ENCODE measurements around the gene NPLOC4.

NPLOC4 gene

DNA sequence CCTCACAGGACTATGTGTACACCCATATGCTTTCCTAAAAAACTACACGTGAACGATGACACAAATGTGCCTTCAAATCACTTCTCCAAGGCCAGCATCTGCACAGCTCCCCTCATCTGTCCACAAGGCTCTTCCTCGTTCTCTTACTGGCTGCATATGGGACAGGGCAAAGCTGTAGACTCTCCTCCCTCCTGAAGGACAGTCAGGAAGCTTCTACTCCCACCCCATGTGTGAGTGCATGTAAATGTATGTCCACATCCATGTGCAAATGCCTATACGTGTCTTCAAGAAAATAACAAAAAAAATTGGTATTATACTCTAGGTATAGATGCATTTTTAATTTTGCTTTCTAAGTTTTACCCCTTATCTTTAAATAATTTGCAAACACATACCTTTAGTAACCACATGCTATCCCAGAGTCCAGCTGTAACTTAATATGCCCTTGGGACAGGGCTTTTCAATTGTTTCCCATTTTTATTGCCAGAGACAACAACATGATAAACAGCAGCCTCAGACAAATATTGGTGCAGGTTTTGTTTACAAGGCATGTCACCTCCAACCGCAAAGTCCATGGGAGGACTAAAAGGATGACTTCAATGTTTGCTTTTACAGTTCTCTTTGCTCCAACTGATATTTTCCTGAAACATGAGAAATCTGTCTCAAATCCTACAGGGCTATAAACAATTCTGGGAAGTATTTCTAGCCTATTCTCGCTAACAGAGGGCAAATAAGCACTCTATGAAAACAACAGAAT lies 53.1 kb downstream of the NPLOC4 start (continued):
- TF ChIP-seq ZNF2 (tag by site-specific recombination; IDR thresholded peaks at IDR 0.05) = peak; percentile 73
- peak; percentile 79; the same call in 1 of the 2 replicates for TF ChIP-seq ZSCAN30 (tag by site-specific recombination; IDR thresholded peaks at IDR 0.05)
- TF ChIP-seq ZEB2 (tag by site-specific recombination; IDR thresholded peaks at IDR 0.05) = peak; percentile 89
- peak; percentile 80 for TF ChIP-seq ZNF341 (tag by site-specific recombination; IDR thresholded peaks at IDR 0.05; ENCODE audit: low read depth)
- peak; percentile 73; the same call in 1 of the 2 replicates for TF ChIP-seq ZNF596 (tag by site-specific recombination; IDR thresholded peaks at IDR 0.05)
- peak; percentile 97 for TF ChIP-seq KLF8 (tag by site-specific recombination; IDR thresholded peaks at IDR 0.05)
- TF ChIP-seq, protein P1, sequence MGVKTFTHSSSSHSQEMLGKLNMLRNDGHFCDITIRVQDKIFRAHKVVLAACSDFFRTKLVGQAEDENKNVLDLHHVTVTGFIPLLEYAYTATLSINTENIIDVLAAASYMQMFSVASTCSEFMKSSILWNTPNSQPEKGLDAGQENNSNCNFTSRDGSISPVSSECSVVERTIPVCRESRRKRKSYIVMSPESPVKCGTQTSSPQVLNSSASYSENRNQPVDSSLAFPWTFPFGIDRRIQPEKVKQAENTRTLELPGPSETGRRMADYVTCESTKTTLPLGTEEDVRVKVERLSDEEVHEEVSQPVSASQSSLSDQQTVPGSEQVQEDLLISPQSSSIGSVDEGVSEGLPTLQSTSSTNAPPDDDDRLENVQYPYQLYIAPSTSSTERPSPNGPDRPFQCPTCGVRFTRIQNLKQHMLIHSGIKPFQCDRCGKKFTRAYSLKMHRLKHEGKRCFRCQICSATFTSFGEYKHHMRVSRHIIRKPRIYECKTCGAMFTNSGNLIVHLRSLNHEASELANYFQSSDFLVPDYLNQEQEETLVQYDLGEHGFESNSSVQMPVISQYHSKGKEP (tag by site-specific recombination; IDR thresholded peaks at IDR 0.05) = peak; percentile 95
- peak; percentile 97 for TF ChIP-seq OVOL3 (tag by site-specific recombination; IDR thresholded peaks at IDR 0.05)
- TF ChIP-seq ZNF324 (tag by site-specific recombination; IDR thresholded peaks at IDR 0.05) = peak; percentile 55; the same call in 1 of the 2 replicates
- TF ChIP-seq ZNF558 (tag by site-specific recombination; IDR thresholded peaks at IDR 0.05) = no peak
- no peak for TF ChIP-seq ZNF266 (tag by site-specific recombination; IDR thresholded peaks at IDR 0.05; ENCODE audit: low read depth)
- peak; percentile 95 for TF ChIP-seq GFI1B (tag by site-specific recombination; IDR thresholded peaks at IDR 0.05)
- TF ChIP-seq MEIS1 (CRISPR knock-in tag; IDR thresholded peaks at IDR 0.05; ENCODE audit: borderline replicate concordance) = no peak
- TF ChIP-seq, protein P2, sequence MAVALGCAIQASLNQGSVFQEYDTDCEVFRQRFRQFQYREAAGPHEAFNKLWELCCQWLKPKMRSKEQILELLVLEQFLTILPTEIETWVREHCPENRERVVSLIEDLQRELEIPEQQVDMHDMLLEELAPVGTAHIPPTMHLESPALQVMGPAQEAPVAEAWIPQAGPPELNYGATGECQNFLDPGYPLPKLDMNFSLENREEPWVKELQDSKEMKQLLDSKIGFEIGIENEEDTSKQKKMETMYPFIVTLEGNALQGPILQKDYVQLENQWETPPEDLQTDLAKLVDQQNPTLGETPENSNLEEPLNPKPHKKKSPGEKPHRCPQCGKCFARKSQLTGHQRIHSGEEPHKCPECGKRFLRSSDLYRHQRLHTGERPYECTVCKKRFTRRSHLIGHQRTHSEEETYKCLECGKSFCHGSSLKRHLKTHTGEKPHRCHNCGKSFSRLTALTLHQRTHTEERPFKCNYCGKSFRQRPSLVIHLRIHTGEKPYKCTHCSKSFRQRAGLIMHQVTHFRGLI (tag by site-specific recombination; IDR thresholded peaks at IDR 0.05) = peak; percentile 76
- TF ChIP-seq INSM2 (tag by site-specific recombination; IDR thresholded peaks at IDR 0.05) = peak; percentile 97
- peak; percentile 88 for TF ChIP-seq ZNF561 (tag by site-specific recombination; IDR thresholded peaks at IDR 0.05; ENCODE audit: borderline replicate concordance)
- peak; percentile 76 for TF ChIP-seq HOXD13 (CRISPR knock-in tag; IDR thresholded peaks at IDR 0.05; ENCODE audit: borderline replicate concordance)
- TF ChIP-seq ZNF146 (tag by site-specific recombination; IDR thresholded peaks at IDR 0.05) = peak; percentile 39; the same call in 1 of the 2 replicates
- peak; percentile 96 for TF ChIP-seq ZNF24 (tag by site-specific recombination; IDR thresholded peaks at IDR 0.05)
- TF ChIP-seq, protein P3, sequence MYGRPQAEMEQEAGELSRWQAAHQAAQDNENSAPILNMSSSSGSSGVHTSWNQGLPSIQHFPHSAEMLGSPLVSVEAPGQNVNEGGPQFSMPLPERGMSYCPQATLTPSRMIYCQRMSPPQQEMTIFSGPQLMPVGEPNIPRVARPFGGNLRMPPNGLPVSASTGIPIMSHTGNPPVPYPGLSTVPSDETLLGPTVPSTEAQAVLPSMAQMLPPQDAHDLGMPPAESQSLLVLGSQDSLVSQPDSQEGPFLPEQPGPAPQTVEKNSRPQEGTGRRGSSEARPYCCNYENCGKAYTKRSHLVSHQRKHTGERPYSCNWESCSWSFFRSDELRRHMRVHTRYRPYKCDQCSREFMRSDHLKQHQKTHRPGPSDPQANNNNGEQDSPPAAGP (tag by site-specific recombination; IDR thresholded peaks at IDR 0.05) = peak; percentile 71
- TF ChIP-seq ZNF707 (tag by site-specific recombination; IDR thresholded peaks at IDR 0.05) = no peak
- no peak for TF ChIP-seq ZSCAN18 (tag by site-specific recombination; IDR thresholded peaks at IDR 0.05)
- peak; percentile 48; the same call in 1 of the 2 replicates for TF ChIP-seq SCRT2 (tag by site-specific recombination; IDR thresholded peaks at IDR 0.05)
- TF ChIP-seq ELK4 (IDR thresholded peaks at IDR 0.05; ENCODE audit: borderline replicate concordance, low read depth, low read length) = no peak
- peak; percentile 97 for TF ChIP-seq TSHZ1 (tag by site-specific recombination; IDR thresholded peaks at IDR 0.05; ENCODE audit: borderline replicate concordance)
- TF ChIP-seq REPIN1 (tag by site-specific recombination; IDR thresholded peaks at IDR 0.05; ENCODE audit: low read depth) = no peak
- peak; percentile 81 for TF ChIP-seq ZBTB7A (tag by site-specific recombination; IDR thresholded peaks at IDR 0.05; ENCODE audit: low read depth)
- TF ChIP-seq ZSCAN16 (tag by site-specific recombination; IDR thresholded peaks at IDR 0.05) = 0 out of 2 replicates have a peak, but pooled peaks have one; percentile 57

All from HEK293 (cell line).